H1 (cell line): ENCODE measurements around the gene NLN.

ENCODE experiments used
- ATF2 ChIP-seq: IDR thresholded peaks from 2 replicates; pipeline ENCODE4 v1.6.1; 2012; ENCODE audit warnings: low read length, inconsistent platforms
- CTCF ChIP-seq, 3 experiments: IDR thresholded peaks; 1 replicate in 2 of 3; 2 replicates in 1 of 3; pipeline versions ENCODE4 v1.5.1 to v1.6.1; 2011; ENCODE audit warnings: low read length in 3 of 3, mild to moderate bottlenecking in 3 of 3, inconsistent platforms in 2 of 3, low read depth in 1 of 3, moderate library complexity in 1 of 3; ENCODE audit not compliant: insufficient read depth in 1 of 3; ENCODE audit errors: control extremely low read depth in 1 of 3
- EP300 ChIP-seq, 2 experiments: IDR thresholded peaks; 1 replicate in 1 of 2; 2 replicates in 1 of 2; pipeline ENCODE4 v1.6.1; 2011 to 2012; ENCODE audit warnings: low read depth in 2 of 2, low read length in 2 of 2, mild to moderate bottlenecking in 2 of 2, borderline replicate concordance in 1 of 2, inconsistent platforms in 1 of 2, moderate library complexity in 1 of 2
- HDAC2 ChIP-seq, 2 experiments: fragments of 300-600 bp in 1 of 2; sonication (generic) in 1 of 2; IDR thresholded peaks; 2 replicates each; pipeline ENCODE4 v1.6.1; 2011 to 2012; ENCODE audit warnings: low read depth in 2 of 2, low read length in 2 of 2, mild to moderate bottlenecking in 2 of 2, moderate library complexity in 2 of 2, borderline replicate concordance in 1 of 2, inconsistent platforms in 1 of 2
- JUN ChIP-seq: IDR thresholded peaks from 2 replicates; pipeline ENCODE4 v1.6.1; 2011; ENCODE audit warnings: low read depth, mild to moderate bottlenecking, improper control_type of control experiment, low read length
- JUND ChIP-seq: IDR thresholded peaks from 2 replicates; pipeline ENCODE4 v1.6.1; 2011; ENCODE audit warnings: mild to moderate bottlenecking, improper control_type of control experiment, low read length
- MAX ChIP-seq: IDR thresholded peaks from 2 replicates; pipeline ENCODE4 v1.6.1; 2012; ENCODE audit warnings: inconsistent platforms
- RAD21 ChIP-seq, 2 experiments: IDR thresholded peaks in 1 of 2; conservative IDR thresholded peaks in 1 of 2; 2 replicates each; pipeline ENCODE4 v1.6.1; 2011; ENCODE audit warnings: low read depth in 2 of 2, low read length in 2 of 2, improper control_type of control experiment in 1 of 2, inconsistent platforms in 1 of 2, mild to moderate bottlenecking in 1 of 2, moderate library complexity in 1 of 2
- RFX5 ChIP-seq: IDR thresholded peaks from 2 replicates; pipeline ENCODE4 v1.6.1; 2011; ENCODE audit warnings: low read depth, low read length, improper control_type of control experiment, borderline replicate concordance
- SIX5 ChIP-seq: IDR thresholded peaks from 2 replicates; pipeline ENCODE4 v1.6.1; 2011; ENCODE audit warnings: mild to moderate bottlenecking, low read depth, low read length
- SP1 ChIP-seq: IDR thresholded peaks from 2 replicates; pipeline ENCODE4 v1.6.1; 2011; ENCODE audit warnings: low read depth, low read length
- SP2 ChIP-seq: IDR thresholded peaks from 2 replicates; pipeline ENCODE4 v1.6.1; 2012; ENCODE audit warnings: mild to moderate bottlenecking, low read length, inconsistent platforms
- TBP ChIP-seq: IDR thresholded peaks from 2 replicates; pipeline ENCODE4 v1.6.1; 2011; ENCODE audit warnings: low read depth, low read length, improper control_type of control experiment
- ZNF274 ChIP-seq: IDR thresholded peaks from 2 replicates; pipeline ENCODE4 v1.7.0; 2012; ENCODE audit warnings: low read length, borderline replicate concordance; ENCODE audit errors: extremely low read depth

- no peak for TF ChIP-seq SP2
- TF ChIP-seq CTCF (IDR thresholded peaks at IDR 0.05; ENCODE audit: control extremely low read depth in 1 of 3, insufficient read depth in 1 of 3, low read depth in 1 of 3, low read length in 3 of 3): no peak
- TF ChIP-seq RAD21 (IDR thresholded peaks at IDR 0.05 in 1 of 2, conservative IDR thresholded peaks at IDR 0.05 in 1 of 2; ENCODE audit: low read depth in 2 of 2, low read length in 2 of 2): no peak
- TF ChIP-seq TBP: no peak
- no peak for TF ChIP-seq RFX5
- no peak for TF ChIP-seq HDAC2 (IDR thresholded peaks at IDR 0.05; ENCODE audit: borderline replicate concordance in 1 of 2, low read depth in 2 of 2, low read length in 2 of 2)
- no peak for TF ChIP-seq EP300 (IDR thresholded peaks at IDR 0.05; ENCODE audit: borderline replicate concordance in 1 of 2, low read depth in 2 of 2, low read length in 2 of 2)
- no peak for TF ChIP-seq JUN
- no peak for TF ChIP-seq JUND
- TF ChIP-seq SIX5: no peak
- TF ChIP-seq ATF2: no peak
- no peak for TF ChIP-seq ZNF274
- TF ChIP-seq SP1: no peak
- TF ChIP-seq MAX: no peak
Measured at GRCh38 chr5:65672796-65673195, 49.2 kb upstream of the NLN start.
